HG03432 (cell line): Measurements from ENCODE around the gene LRIF1.
A peak's percentile ranks its signal among the peaks of the same experiment; 100 is the strongest.
"Not testable (repeated sequence)": the region's sequence is repeated elsewhere in the genome, so short reads cannot be mapped to it uniquely, and the experiment has no call there.

ENCODE experiments used
- ATAC-seq: cut with Tn5 transposase; IDR thresholded peaks from one replicate; pipeline ENCODE4 v1.9.1; 2021; ENCODE audit warnings: mild to moderate bottlenecking, moderate library complexity; ENCODE audit not compliant: unreplicated experiment

Gene LRIF1

DNA sequence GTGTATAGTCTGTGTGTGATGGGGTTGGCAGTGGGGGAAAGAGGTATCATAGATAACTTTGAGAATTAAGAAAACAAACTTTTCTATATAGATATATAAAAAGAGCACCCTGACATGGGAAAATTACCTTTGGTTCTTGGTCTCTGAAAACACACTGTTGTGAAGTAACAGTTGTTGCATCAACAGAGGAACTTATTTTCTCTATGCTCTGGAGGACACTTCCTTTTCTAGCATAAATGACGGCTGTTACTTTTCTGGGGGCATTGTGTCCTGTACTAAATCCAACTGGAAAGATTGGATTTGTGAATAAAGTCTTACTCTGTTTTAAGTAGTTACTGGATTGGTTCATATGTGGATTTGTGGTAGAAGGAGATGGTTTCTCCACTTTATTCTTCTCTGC, 12.6 kb downstream of the LRIF1 start:
- no peak for ATAC-seq

DNA sequence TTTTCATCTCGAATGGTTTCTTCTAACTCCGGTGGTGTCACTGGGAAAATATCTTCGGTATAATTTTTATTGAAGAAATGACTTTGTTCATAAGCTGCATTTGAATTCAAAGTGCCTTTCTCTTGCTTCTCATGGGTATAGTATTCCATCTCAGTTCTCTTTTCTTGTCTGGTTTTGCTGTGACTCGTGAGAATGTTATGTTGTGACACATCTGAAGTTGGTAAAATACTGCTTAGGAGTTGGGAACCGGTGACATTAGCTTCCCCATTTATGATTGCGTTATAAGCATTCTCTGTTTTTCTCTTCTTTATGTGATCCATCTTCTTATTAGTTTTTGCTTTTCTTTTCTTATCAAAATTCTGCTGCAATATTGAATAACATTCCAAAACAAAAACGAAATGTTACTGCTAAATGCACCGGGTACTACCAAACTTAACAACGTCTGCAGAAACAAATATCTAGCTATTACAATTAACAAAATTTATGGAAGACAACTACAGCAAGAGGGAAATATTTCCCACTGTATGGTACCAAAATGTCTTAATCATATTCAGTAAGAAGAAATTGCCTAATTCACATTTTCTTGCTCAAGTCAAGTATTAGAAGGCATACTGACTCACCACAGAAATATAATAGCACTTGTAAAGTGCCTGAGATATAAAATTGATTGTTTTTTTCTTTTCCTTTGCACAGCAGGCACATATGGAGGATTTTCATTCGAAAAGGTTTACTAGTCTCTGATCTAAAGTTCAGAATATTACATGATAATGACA, 15.5 kb downstream of the LRIF1 start:
- no peak for ATAC-seq

DNA sequence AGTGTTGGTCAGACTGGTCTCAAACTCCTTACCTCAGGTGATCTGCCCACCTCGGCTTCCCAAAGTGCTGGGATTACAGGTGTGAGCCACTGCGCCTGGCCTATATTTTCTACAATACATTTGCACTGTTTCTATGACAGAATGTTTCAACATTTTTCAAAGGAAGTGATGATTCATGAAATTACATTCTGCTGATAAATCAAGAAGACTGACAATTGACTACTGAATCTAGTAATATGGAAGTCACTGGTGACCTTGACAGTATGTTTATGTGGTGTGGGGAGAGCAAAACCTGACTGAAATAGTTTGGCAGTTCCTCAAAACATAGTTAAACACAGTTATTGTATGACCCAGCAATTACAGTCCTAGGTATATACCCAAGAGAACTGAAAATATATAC, 18.1 kb downstream of the LRIF1 start:
- ATAC-seq = no peak

DNA sequence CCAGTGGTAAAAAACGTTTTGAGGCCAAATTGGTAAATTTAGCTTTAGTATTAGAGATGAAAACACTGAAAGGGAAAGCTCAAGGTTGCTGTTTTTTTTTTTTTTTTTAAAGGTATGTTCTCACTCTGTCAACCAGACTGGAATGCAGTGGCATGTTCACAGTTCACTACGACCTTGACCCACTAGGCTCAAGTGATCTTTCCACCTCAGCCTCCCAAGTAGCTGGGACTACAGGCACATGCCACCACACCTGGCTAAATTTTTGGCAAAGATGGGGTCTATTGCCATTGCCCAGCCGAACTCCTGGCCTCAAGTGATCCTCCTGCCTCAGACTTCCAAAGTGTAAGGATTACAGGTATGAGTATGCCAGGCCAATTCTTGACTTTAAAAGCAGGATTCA, 18.9 kb downstream of the LRIF1 start:
- no peak for ATAC-seq

DNA sequence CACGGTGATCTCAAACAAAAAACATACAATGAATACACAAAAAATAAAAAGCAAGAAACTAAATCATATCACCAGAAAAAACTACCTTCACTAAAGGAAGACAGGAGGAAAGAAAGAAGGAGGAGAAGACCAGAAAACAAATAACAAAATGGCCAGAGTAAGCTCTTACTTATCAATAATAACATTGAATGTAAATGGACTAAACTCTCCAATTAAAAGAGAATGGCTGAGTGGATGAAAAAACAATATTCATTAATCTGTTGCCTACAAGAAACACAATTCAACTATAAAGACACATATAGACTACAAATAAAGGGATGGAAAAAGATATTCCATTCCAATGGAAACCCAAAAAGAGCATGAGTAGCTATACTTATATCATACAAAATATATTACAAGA, 27.2 kb downstream of the LRIF1 start:
- no peak for ATAC-seq

DNA sequence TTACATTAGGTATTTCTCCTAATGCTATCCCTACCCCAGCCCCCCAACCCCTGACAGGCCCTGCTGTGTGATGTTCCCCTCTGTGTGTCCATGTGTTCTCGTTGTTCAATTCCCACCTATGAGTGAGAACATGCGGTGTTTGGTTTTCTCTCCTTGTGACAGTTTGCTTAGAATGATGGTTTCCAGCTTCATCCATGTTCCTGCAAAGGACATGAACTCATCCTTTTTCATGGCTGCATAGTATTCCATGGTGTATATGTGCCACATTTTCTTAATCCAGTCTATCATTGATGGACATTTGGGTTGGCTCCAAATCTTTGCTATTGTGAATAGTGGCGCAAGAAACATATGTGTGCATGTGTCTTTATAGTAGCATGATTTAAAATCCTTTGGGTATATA, 32.6 kb downstream of the LRIF1 start:
- ATAC-seq = not testable (repeated sequence)

DNA sequence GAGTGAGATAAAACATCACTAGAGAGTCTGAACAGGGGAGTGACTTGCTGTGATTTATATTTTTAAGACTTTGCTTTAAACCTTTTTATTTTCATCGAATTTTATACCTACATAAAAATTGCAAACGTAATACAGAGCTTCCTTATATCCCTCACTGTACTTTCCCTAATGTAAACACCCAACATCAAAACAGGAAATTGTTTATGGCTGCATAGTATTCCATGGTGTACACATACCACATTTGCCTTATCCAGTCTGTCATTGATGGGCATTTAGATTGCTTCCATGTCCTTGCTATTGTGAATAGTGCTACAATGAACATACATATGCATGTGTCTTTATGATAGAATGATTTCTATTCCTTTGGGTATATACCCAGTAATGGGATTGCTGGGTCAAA, 34.8 kb downstream of the LRIF1 start:
- ATAC-seq = no peak

DNA sequence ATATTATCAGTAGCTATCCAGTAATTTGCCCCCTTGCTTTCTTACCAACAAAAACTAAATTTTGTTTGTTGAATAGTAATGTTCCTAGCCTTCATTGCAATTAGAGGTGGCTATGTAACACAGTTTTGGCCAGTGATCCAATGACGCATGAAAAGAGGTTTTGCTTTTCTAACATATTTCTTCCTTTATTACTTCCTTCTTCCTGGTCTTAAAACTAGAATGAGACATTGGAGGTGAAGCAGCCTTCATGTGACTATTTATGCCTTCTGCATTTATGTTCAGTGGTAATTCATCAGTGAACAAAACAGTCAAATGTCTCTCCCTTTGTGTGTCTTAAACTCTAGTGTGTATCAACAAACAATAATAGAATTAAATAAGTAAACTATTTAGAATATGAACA, 35.5 kb downstream of the LRIF1 start:
- no peak for ATAC-seq

DNA sequence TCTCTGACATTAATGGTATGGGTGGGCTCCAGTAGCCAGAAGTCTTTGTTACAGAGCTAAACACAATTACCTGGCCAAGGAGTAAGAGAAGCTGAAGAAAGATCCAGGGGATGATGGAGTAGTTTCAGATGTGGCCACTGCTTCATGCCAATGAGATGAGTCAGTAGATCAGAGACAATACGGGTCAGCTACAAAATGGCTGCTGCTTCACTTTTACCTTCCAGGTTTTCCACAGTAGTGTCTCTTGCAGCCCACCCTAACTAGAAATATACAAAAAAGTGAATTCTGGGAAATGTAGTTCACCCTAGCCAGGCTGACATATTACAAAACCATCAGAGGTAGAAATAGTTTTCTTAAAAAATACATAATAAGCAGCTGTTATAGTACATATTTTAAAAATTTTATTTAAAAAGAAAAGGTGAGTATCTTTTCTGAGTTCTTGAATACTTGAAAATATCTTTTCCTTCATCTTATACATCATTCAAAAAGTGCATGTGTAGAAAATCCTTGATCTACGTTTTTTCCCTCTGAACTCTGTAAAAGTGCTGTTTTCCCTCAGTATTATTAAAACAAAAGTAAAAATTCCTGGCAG, 36.1 kb downstream of the LRIF1 start:
- no peak for ATAC-seq

DNA sequence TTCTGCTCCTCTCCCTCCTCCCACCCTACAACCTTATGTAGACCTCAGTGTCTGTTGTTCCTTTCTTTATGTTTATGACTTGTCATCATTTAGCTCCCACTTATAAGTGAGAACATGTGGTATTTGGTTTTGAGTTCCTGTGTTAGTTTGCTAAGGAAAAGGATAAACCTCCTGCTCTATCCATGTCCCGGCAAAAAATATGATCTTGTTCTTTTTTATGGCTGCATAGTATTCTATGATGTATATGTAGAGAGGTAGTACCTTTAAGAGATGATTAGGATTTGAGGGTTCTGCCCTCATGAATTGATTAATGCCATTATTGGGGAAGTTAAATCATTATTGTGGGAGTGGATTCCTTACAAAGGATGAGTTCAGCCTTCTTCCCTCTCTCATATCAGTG, 41.8 kb downstream of the LRIF1 start:
- ATAC-seq = no peak

DNA sequence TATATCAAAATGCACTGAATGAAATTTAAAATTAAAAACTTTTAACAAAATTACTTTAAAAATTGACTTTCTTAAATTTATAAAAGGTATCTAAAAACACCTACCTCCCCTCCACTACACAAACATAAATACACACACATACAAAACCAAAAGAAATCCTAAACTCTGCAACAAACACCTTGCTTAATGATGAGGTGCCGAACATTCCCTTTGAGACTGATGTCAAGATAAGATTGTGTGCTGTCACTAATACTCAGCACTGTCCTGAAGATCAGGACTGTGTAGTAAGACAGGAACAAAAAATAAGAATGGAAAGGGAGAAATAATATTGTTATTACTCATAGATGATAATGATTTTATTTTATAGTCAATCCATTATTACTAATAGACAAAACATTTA, 45.7 kb downstream of the LRIF1 start:
- ATAC-seq = no peak

DNA sequence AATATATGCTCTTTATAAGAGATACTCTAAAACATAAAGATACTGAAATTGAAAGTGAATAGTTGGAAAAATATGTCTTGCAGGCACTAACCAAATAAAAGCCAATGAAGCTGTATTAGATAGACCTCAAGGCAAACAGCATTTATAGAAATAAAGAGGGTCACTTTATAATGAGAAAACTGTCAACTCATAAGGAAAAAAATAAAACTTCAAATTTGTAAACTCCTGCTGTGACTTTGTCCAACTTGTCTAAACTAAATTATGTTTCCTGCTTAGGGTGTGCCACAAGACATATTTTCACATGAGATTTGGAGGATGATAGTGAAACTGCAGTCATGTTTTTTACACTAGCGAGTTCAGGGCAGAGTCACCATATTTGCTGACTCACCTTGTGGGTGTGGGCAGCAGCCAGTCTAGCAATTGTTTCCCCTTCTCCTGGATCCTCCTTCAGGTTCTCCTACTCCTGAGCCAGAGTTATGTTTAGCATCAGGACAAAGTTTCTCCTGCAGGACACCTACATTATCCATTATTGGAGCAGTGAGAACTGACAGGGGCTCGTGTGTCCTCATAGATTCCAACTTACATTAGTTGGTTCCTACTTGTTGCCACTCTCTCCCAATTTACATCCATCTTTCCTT, 46.9 kb downstream of the LRIF1 start:
- ATAC-seq = peak; percentile 64

DNA sequence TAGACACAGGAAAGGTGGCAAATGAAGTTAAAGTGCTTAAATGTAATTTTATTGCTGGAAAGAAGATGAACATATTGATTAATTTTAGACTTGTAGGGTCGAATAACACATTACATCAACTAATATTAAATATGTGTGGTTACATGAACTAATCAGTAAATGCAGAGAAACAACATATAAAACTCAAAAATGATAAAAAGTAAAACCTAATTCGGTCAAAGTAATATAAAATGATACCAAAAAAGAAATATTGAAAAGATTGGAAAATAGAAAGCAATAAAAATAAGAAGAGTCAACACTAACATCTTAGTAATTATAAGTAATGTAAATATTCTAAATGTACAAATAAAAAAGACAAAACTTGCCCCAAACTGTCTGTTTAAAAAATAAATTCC, 47.5 kb downstream of the LRIF1 start:
- no peak for ATAC-seq

DNA sequence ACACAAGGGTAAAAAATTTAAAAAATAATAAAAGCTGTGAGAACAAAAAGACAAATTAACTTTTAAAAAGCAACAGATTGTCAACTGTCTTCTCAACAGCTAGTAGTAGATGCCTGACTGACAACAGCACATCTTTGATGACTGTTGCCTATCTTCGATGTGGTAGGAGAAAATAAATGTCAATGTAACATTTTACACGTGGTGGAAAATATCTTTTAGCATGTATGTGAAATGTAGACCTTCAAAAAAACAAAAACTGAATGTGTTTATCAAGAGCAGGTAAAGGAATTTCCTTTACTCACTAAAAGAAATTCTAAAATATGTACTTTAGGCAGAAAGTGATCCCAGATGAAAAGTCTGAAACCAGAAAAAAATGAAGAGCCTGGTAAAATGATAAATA, 47.9 kb downstream of the LRIF1 start:
- no peak for ATAC-seq

DNA sequence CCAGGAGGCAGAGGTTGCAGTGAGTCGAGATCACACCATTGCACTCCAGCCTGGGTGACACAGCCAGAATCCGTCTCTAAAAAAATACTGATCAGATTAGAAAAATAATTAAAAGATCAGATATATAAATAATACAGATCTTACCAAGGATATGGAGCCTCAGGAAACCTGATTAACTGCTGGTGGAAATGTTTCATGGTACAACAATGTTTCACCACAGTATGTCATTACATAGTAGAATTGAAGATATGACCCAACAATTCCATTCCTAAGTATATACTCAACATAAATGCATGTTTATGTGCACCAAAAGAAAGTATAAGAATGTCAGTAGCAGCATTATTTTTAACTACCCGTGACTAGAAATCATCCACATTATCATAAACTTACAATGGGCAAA, 49.0 kb downstream of the LRIF1 start:
- no peak for ATAC-seq

DNA sequence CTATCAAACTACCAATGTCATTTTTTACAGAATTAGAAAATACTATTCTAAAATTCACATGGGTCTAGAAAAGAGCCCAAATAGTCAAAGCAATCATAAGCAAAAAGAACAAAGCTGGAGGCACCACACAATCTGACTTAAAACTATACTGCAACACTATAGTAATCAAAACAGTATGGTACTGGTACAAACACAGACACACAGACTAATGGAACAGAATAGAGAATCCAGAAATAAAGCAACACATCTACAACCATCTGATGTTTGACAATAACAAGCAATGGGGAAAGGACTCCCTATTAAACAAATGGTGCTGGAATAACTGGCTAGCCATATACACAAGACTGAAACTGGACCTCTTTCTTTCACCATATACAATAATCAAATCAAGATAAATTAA, 50.9 kb downstream of the LRIF1 start:
- no peak for ATAC-seq

DNA sequence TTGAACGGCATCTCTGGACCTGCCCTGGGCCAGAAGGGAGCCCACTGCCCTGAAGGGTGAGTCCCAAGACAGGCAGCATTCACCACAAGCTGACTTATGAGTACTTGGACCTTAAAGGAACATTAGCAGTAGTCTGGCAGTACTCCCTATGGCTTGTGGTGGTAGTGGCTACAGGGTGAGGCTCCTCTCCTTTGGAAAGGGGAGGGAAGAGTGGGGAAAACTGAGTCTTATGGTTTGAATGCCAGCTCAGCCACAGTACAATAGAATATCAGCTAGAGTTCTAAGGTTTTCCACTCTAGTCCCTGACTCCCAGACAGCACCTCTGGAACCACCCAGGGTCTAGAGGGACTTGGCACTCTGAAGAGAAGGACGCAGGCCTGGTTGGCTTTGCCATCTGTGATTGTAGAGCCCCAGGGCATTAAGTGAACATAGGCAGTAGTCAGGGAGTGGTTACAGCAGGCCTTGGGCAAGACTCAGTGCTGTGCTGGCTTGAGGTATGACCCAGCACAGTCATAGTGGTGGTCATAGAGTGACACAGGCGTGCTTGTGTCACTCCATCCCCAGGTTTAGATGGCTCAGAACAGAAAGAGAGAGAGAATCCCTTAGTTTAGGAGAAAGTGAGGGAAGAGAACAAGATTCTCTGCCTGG, 59.7 kb downstream of the LRIF1 start:
- no peak for ATAC-seq

DNA sequence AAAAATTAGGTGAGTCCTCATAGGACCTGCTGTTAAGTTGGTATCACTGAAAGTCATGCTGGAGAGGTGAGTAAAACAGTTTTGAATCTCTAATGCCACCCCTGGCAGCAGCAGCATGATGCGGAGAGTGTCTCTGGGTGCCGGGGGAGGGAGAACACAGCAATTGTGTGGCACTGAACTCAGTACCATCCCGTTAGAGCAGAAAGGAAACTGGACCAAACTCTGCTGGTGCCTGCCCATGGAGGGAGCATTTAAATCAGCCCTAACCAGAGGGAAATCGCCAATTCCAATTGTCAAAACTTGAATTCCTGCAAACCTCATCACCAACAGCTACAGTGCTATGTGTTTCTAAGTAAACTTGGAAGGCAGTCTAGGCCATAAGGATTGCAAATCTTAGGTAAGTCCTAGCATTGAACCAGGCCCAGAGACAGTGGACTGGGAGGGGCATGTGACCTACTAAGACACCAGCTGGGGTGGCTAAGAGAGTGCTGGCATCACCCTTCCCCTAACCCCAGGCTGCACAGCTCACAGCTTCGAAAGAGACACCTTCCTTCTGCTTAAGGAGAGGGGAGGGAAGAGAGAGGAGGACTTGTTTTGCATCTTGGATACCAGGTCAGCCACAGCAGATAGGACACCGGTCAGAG, 60.8 kb downstream of the LRIF1 start:
- ATAC-seq = no peak

DNA sequence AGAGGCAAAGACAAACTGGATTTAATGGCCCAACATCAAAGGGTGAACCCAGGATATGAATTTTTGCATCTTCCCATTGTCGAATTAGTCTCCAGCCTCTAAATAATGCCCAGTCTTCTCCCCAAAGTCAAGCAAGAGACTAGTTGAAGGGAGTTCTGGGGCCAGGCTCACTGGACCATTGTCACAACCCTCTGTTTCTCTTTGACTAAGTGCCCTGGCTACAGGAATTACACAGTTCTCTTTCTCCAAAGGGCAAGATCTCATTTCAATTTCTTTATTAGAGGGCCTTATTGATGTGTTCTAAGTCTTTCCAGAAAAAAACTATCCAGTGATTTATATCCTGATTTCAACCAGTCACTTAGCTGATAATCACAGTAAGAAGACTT, 64.3 kb downstream of the LRIF1 start:
- ATAC-seq = no peak

DNA sequence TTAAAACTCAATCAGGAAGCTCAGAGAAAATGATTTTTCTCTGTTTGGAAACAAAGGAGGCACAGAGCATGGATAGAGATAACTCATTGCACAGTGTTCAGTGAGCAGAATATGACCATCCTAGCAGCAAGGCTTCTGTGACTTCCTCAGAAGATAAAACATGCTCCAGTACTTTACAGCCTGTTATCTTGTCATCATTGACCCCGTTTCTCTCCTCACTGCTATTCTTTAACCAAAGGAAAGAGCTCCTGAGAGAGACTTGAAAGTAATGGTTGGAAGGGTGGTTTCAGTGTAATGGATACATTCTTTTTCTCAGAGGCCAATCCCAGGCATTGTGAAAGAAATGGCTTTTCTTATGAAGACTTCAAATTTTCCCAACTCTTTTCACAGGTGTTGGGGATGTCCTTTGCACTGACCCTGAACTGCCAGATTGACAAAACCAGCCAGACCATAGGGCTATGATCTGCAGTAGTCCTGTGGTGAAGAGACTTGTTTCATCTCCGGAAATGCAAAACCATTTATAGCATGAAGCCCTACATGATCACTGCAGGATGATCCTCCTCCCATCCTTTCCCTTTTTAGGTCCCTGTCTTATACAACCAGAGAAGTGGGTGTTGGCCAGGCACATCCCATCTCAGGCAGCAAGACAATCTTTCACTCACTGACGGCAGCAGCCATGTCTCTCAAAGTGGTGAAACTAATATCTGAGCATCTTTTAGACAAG, 64.8 kb downstream of the LRIF1 start:
- no peak for ATAC-seq

DNA sequence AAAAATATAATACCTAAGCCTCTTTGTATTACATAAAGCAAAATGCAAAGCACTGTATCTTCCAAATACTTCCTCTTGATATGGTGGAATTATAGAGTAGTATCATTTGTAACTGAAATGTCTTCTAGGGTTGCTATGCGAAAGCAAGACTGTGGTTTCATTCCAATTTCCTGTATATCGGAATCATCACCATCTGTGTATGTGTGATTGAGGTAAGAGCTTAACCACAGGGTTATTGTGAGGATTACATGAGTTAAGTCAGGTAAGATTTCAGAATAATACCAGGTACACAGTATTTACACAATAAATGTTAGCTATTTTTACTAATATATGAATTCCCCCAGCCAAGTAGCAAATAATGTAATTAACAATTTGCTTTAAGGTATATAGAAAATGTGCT, 66.0 kb downstream of the LRIF1 start:
- ATAC-seq = no peak
